HepG2 (cell line): ENCODE results near the gene SSBP2. TPM values are rescaled to one million over a fixed set of nuclear protein-coding genes. Genes with fewer than 3 reads are reported as not detected.

ENCODE experiments used
- ATAC-seq: fragments of 200-7000 bp; cut with Tn5 transposase; 3 replicates; pipeline ENCODE4 v1.9.1; 2020; ENCODE audit warnings: mild to moderate bottlenecking, moderate library complexity
- BruUV-seq: library from RNA; stranded (reverse); fragments of 400-500 nt; replicated peaks from 2 replicates; lab custom pipeline; 2021; lab: Mats Ljungman, UMichigan
- CTCF ChIA-PET: fragments of 300-600 bp; formaldehyde crosslinking; extraction: SDS; loops from one replicate; lab custom pipeline; 2021; ENCODE audit warnings: low total read pairs, inconsistent platforms, low intra/inter-chr PET ratio; lab: Yijun Ruan, JAX
- POLR2A ChIA-PET: fragments of 350-600 bp; sonication (Branson Sonifier 250); formaldehyde crosslinking; loops from one replicate; lab custom pipeline; 2020; ENCODE audit warnings: antibody characterized with exemption, inconsistent platforms; lab: Yijun Ruan, JAX
- DNase-seq: peaks from one replicate; pipeline ENCODE4 v3.0.0-alpha.2; 2015; ENCODE audit warnings: low spot score
- FAIRE-seq: peaks from 3 replicates; lab custom pipeline; 2011; peaks lifted over from hg19 to GRCh38; lab: Jason Lieb, UNC
- H2AFZ ChIP-seq: one replicate; pipeline ENCODE4 v1.6.1; 2011; ENCODE audit warnings: low read length, inconsistent platforms
- H3K27ac ChIP-seq: fragments of 300-600 bp; 3 replicates; pipeline ENCODE4 v1.8.0; 2011; ENCODE audit warnings: mixed run types, mild to moderate bottlenecking, mixed read lengths, low read length, inconsistent platforms; ENCODE audit not compliant: insufficient read depth; ENCODE audit errors: extremely low read length
- H3K27me3 ChIP-seq, 2 experiments: fragments of 200-600 bp in 1 of 2; 2 replicates in 1 of 2; 3 replicates in 1 of 2; pipeline versions ENCODE4 v1.6.0 to v1.8.0; 2011; ENCODE audit warnings: low read length in 2 of 2, mild to moderate bottlenecking in 2 of 2, moderate library complexity in 2 of 2, inconsistent platforms in 1 of 2; ENCODE audit not compliant: insufficient read depth in 2 of 2, control insufficient read depth in 1 of 2
- H3K36me3 ChIP-seq, 2 experiments: fragments of 200-600 bp in 1 of 2; replicated peaks in 1 of 2; 2 replicates in 1 of 2; 3 replicates in 1 of 2; pipeline versions ENCODE4 v1.5.1 to v1.8.0; 2011; ENCODE audit warnings: low read length in 2 of 2, inconsistent platforms in 1 of 2; ENCODE audit not compliant: insufficient read depth in 2 of 2, control insufficient read depth in 1 of 2
- H3K4me1 ChIP-seq: 2 replicates; pipeline ENCODE4 v1.5.1; 2012; ENCODE audit warnings: low read length, inconsistent platforms; ENCODE audit not compliant: insufficient read depth
- H3K4me2 ChIP-seq: 2 replicates; pipeline ENCODE4 v1.6.0; 2011; ENCODE audit warnings: low read depth, low read length, inconsistent platforms
- H3K4me3 ChIP-seq, 3 experiments: fragments of 200-600 bp in 1 of 3; sonication (generic), shearing (Covaris generic) in 1 of 3; replicated peaks in 1 of 3; 2 replicates each; pipeline ENCODE4 v1.5.1; 2011 to 2016; ENCODE audit warnings: low read length in 3 of 3, inconsistent platforms in 2 of 3, low read depth in 2 of 3, mild to moderate bottlenecking in 2 of 3, control low read depth in 1 of 3, mixed read lengths in 1 of 3; ENCODE audit not compliant: insufficient read depth in 1 of 3
- H3K79me2 ChIP-seq: one replicate; pipeline ENCODE4 v1.6.1; 2011; ENCODE audit warnings: low read length, inconsistent platforms; ENCODE audit not compliant: insufficient read depth
- H3K9ac ChIP-seq: 2 replicates; pipeline ENCODE4 v1.6.0; 2011; ENCODE audit warnings: mild to moderate bottlenecking, low read depth, low read length, inconsistent platforms; ENCODE audit not compliant: insufficient read depth
- H3K9me3 ChIP-seq: 2 replicates; pipeline ENCODE4 v1.5.1; 2012; ENCODE audit warnings: mild to moderate bottlenecking, low read length
- H4K20me1 ChIP-seq: 2 replicates; pipeline ENCODE4 v1.6.0; 2011; ENCODE audit warnings: inconsistent platforms, mild to moderate bottlenecking, low read length, moderate library complexity; ENCODE audit not compliant: insufficient read depth
- BRD4 ChIP-seq: sonication (generic); formaldehyde crosslinking; IDR thresholded peaks from 2 replicates; pipeline ENCODE4 v1.4.0; 2020; ENCODE audit warnings: missing genetic modification reagents
- ELF3 ChIP-seq: IDR thresholded peaks from 2 replicates; pipeline ENCODE4 v1.6.1; 2016; ENCODE audit warnings: missing genetic modification reagents, missing compliant biosample characterization
- NCOA1 ChIP-seq: sonication (generic); formaldehyde crosslinking; IDR thresholded peaks from 2 replicates; pipeline ENCODE4 v1.9.0; 2021; ENCODE audit warnings: missing genetic modification reagents
- POLR2AphosphoS2 ChIP-seq: IDR thresholded peaks from 2 replicates; pipeline ENCODE4 v1.6.1; 2011; ENCODE audit warnings: low read depth, low read length, improper control_type of control experiment
- SMARCC2 ChIP-seq: fragments of 450-650 bp; IDR thresholded peaks from 2 replicates; pipeline ENCODE4 v1.6.1; 2017; ENCODE audit warnings: antibody characterized with exemption, mild to moderate bottlenecking
- SP5 ChIP-seq: IDR thresholded peaks from 2 replicates; pipeline ENCODE4 v1.6.1; 2016; ENCODE audit warnings: low read depth, borderline replicate concordance
- TP53 ChIP-seq: sonication (generic); formaldehyde crosslinking; conservative IDR thresholded peaks from 2 replicates; pipeline ENCODE4 v1.4.0; 2020; ENCODE audit warnings: missing genetic modification reagents
- WIZ ChIP-seq: sonication (generic); formaldehyde crosslinking; IDR thresholded peaks from 2 replicates; pipeline ENCODE4 v1.5.1; 2020; ENCODE audit warnings: mild to moderate bottlenecking, missing genetic modification reagents
- ZNF616 ChIP-seq: sonication (generic); formaldehyde crosslinking; IDR thresholded peaks from 2 replicates; pipeline ENCODE4 v1.5.0; 2020; ENCODE audit warnings: low read depth, mild to moderate bottlenecking, missing genetic modification reagents
- WGBS: methylation state at CpG from one replicate; pipeline ENCODE4 v1.1.6; 2017; ENCODE audit warnings: low lambda C conversion rate; 5-methylcytosine and 5-hydroxymethylcytosine counted together
- in situ Hi-C: cut with HindIII; loops from 2 replicates; pipeline ENCODE4 v1.10.0; 2017; ENCODE audit warnings: low pct_unique_long_range_greater_than_20kb; ENCODE audit not compliant: extremely low pct_ligation_motif_present
- intact Hi-C: fragments of 100-400 bp; cut with micrococcal nuclease; formaldehyde crosslinking; loops from one replicate; pipeline ENCODE4 v1.10.0; 2022; ENCODE audit not compliant: unreplicated experiment
- polyA plus RNA-seq, 8 experiments: library from polyadenylated mRNA; depleted of rRNA in 3 of 8; stranded (reverse) in 7 of 8; unstranded in 1 of 8; fragments of >200 nt; fragmentation: Illumina TruSeq in 4 of 8; extraction: Trizol in 4 of 8; gene quantifications; 2 replicates each; pipeline versions ENCODE4 v1.2.1 to v1.2.3, GENCODE V29; 2011 to 2016; ENCODE audit warnings: low read depth in 4 of 8, missing spikeins in 1 of 8, mixed read lengths in 1 of 8; ENCODE audit not compliant: insufficient read depth in 1 of 8
- total RNA-seq, 5 experiments: library from RNA; depleted of rRNA; stranded (reverse); fragments of >200 nt; fragmentation: Illumina TruSeq; extraction: Trizol; gene quantifications; 2 replicates each; pipeline ENCODE4 v1.2.3, GENCODE V29; 2016; ENCODE audit warnings: low read depth in 1 of 5
- TF ChIP-seq, protein P1 (sequence below): fragments of 450-650 bp; IDR thresholded peaks from 2 replicates; pipeline ENCODE4 v1.6.1; 2016
- TF ChIP-seq, protein P2 (sequence below): sonication (generic); formaldehyde crosslinking; IDR thresholded peaks from 2 replicates; pipeline ENCODE4 v1.4.0; 2020; ENCODE audit warnings: missing genetic modification reagents
- TF ChIP-seq, protein P3 (sequence below): sonication (generic); formaldehyde crosslinking; IDR thresholded peaks from 2 replicates; pipeline ENCODE4 v1.8.0; 2022; ENCODE audit warnings: missing genetic modification reagents, mild to moderate bottlenecking, borderline replicate concordance

SSBP2 gene
- total and polyA plus RNA-seq, 2 of the 13 experiments (the other 11 are each of a cell fraction or from before 2014, with no cell fraction given) = 0.16 TPM; not detected in 1

DNA sequence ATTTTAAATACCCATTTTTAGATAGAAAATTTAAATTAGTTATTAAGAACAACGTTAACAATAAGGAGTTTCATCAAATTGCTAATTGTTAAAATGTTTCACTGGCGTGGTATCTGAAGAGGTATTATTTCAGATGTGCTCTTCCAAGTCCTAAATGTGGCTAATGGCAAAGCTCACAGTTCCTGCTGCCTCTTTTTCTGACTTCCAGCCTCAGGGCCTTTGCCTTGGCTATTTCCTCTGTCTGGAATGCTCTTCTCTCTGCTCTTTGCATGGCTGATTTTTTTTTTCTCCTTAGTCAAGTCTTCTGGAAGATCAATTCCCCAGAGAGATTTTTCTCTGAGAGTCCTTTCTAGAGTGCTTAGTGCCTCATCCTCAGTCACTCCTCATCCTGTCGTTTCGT lies 9.6 kb upstream of the SSBP2 start:
- intact Hi-C loops = no loop called here

More for the DNA sequence above, 9.6 kb upstream of the SSBP2 start:
- no peak for DNase-seq
- H4K20me1 ChIP-seq = no peaks in the 10 kb centered on the region
- BruUV-seq = no TSS peak
- WGBS = 0% methylated on average over 4 of the region's 4 CpGs
- in situ Hi-C loops = no loop called here
- H3K36me3 ChIP-seq = no peaks in the 10 kb centered on the region
- ChIA-PET POLR2A (no interaction called here), CTCF (no interaction called here)
- H3K27me3 ChIP-seq = no peaks in the 10 kb centered on the region
- H3K4me3 ChIP-seq = no peak overlapping the region
- no peak overlapping the region for H3K9ac ChIP-seq
- no peaks in the 10 kb centered on the region for H3K4me1 ChIP-seq
- no peak overlapping the region for H3K27ac ChIP-seq
- no peaks in the 10 kb centered on the region for H3K9me3 ChIP-seq
- FAIRE-seq = no peak
- no peaks in the 10 kb centered on the region for H3K79me2 ChIP-seq
- H3K4me2 ChIP-seq = no peak overlapping the region
- no peak for ATAC-seq
- TF ChIP-seq, protein P1, sequence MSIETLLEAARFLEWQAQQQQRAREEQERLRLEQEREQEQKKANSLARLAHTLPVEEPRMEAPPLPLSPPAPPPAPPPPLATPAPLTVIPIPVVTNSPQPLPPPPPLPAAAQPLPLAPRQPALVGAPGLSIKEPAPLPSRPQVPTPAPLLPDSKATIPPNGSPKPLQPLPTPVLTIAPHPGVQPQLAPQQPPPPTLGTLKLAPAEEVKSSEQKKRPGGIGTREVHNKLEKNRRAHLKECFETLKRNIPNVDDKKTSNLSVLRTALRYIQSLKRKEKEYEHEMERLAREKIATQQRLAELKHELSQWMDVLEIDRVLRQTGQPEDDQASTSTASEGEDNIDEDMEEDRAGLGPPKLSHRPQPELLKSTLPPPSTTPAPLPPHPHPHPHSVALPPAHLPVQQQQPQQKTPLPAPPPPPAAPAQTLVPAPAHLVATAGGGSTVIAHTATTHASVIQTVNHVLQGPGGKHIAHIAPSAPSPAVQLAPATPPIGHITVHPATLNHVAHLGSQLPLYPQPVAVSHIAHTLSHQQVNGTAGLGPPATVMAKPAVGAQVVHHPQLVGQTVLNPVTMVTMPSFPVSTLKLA = no peak
- TF ChIP-seq ELF3 (CRISPR knock-in tag) (no peak), WIZ (CRISPR knock-in tag) (no peak), POLR2AphosphoS2 (no peak), NCOA1 (no peak), BRD4 (CRISPR knock-in tag) (no peak), SP5 (no peak), ZNF616 (CRISPR knock-in tag) (no peak), SMARCC2 (no peak), TP53 (no peak)
- TF ChIP-seq, protein P2, sequence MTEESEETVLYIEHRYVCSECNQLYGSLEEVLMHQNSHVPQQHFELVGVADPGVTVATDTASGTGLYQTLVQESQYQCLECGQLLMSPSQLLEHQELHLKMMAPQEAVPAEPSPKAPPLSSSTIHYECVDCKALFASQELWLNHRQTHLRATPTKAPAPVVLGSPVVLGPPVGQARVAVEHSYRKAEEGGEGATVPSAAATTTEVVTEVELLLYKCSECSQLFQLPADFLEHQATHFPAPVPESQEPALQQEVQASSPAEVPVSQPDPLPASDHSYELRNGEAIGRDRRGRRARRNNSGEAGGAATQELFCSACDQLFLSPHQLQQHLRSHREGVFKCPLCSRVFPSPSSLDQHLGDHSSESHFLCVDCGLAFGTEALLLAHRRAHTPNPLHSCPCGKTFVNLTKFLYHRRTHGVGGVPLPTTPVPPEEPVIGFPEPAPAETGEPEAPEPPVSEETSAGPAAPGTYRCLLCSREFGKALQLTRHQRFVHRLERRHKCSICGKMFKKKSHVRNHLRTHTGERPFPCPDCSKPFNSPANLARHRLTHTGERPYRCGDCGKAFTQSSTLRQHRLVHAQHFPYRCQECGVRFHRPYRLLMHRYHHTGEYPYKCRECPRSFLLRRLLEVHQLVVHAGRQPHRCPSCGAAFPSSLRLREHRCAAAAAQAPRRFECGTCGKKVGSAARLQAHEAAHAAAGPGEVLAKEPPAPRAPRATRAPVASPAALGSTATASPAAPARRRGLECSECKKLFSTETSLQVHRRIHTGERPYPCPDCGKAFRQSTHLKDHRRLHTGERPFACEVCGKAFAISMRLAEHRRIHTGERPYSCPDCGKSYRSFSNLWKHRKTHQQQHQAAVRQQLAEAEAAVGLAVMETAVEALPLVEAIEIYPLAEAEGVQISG (CRISPR knock-in tag) = no peak
- TF ChIP-seq, protein P3, sequence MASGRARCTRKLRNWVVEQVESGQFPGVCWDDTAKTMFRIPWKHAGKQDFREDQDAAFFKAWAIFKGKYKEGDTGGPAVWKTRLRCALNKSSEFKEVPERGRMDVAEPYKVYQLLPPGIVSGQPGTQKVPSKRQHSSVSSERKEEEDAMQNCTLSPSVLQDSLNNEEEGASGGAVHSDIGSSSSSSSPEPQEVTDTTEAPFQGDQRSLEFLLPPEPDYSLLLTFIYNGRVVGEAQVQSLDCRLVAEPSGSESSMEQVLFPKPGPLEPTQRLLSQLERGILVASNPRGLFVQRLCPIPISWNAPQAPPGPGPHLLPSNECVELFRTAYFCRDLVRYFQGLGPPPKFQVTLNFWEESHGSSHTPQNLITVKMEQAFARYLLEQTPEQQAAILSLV (CRISPR knock-in tag) = no peak
- no peak overlapping the region for H2AFZ ChIP-seq
